Endothelial cell of umbilical vein (primary cell): ENCODE data around the gene MYRIP. TPM values are rescaled to one million over a fixed set of nuclear protein-coding genes. Genes with fewer than 3 reads are reported as not detected.

ENCODE experiments used
- BruUV-seq: library from RNA; stranded (reverse); fragments of 400-500 nt; replicated peaks from 2 replicates; lab custom pipeline; 2021; lab: Mats Ljungman, UMichigan
- CTCF ChIA-PET: fragments of 300-600, 350-600 bp; sonication (Branson Sonifier 250); formaldehyde crosslinking; loops from one replicate; lab custom pipeline; 2021; ENCODE audit warnings: antibody characterized with exemption, inconsistent platforms; lab: Charles Lee
- POLR2A ChIA-PET: fragments of 300-600, 350-600 bp; sonication (Branson Sonifier 250); formaldehyde crosslinking; loops from one replicate; lab custom pipeline; 2021; ENCODE audit warnings: antibody characterized with exemption, inconsistent platforms; lab: Charles Lee
- DNase-seq: peaks from one replicate; pipeline ENCODE4 v3.0.0-alpha.2; 2011; ENCODE audit warnings: low read depth, low spot score
- FAIRE-seq: peaks from 2 replicates; lab custom pipeline; 2011; peaks lifted over from hg19 to GRCh38; lab: Jason Lieb, UNC
- H2AFZ ChIP-seq: 2 replicates; pipeline ENCODE4 v1.6.0; 2012; ENCODE audit warnings: low read depth, low read length, control low read depth, inconsistent platforms
- H3K27ac ChIP-seq: 2 replicates; pipeline ENCODE4 v1.5.1; 2011; ENCODE audit warnings: low read depth, mild to moderate bottlenecking, control low read depth, low read length, moderate library complexity; ENCODE audit not compliant: insufficient read depth
- H3K27me3 ChIP-seq, 2 experiments: 2 replicates each; pipeline versions ENCODE4 v1.6.0 to v1.6.1; 2011; ENCODE audit warnings: low read length in 2 of 2, mixed read lengths in 1 of 2; ENCODE audit not compliant: control insufficient read depth in 2 of 2, insufficient read depth in 2 of 2
- H3K36me3 ChIP-seq, 2 experiments: 2 replicates in 1 of 2; 3 replicates in 1 of 2; pipeline ENCODE4 v1.5.1; 2011; ENCODE audit warnings: low read length in 2 of 2, mild to moderate bottlenecking in 1 of 2, moderate library complexity in 1 of 2; ENCODE audit not compliant: control insufficient read depth in 2 of 2, insufficient read depth in 2 of 2; ENCODE audit errors: extremely low read depth in 1 of 2
- H3K4me1 ChIP-seq: 3 replicates; pipeline ENCODE4 v1.5.1; 2011; ENCODE audit warnings: mild to moderate bottlenecking, low read length; ENCODE audit not compliant: control insufficient read depth, insufficient read depth; ENCODE audit errors: extremely low read depth
- H3K4me2 ChIP-seq: 2 replicates; pipeline ENCODE4 v1.6.1; 2011; ENCODE audit warnings: low read length, control low read depth, mixed read lengths; ENCODE audit not compliant: insufficient read depth
- H3K4me3 ChIP-seq, 3 experiments: fragments of 200-600 bp in 1 of 3; sonication (generic), shearing (Covaris generic) in 1 of 3; replicated peaks in 1 of 3; 2 replicates each; pipeline ENCODE4 v1.5.1; 2011 to 2016; ENCODE audit warnings: control low read depth in 3 of 3, low read length in 3 of 3, mild to moderate bottlenecking in 2 of 3, inconsistent platforms in 1 of 3, low read depth in 1 of 3, moderate library complexity in 1 of 3; ENCODE audit not compliant: insufficient read depth in 1 of 3
- H3K79me2 ChIP-seq: 2 replicates; pipeline ENCODE4 v1.6.0; 2012; ENCODE audit warnings: low read length, inconsistent platforms; ENCODE audit not compliant: control insufficient read depth, insufficient read depth
- H3K9ac ChIP-seq: replicated peaks from 2 replicates; pipeline ENCODE3; 2011; ENCODE audit warnings: low read length, control low read depth; ENCODE audit not compliant: insufficient read depth; ENCODE audit errors: extremely low read depth
- H3K9me1 ChIP-seq: replicated peaks from 3 replicates; pipeline ENCODE4 v1.6.0; 2011; ENCODE audit warnings: mild to moderate bottlenecking, low read length; ENCODE audit not compliant: control insufficient read depth, insufficient read depth; ENCODE audit errors: extremely low read depth
- H3K9me3 ChIP-seq: replicated peaks from 2 replicates; pipeline ENCODE4 v1.5.1; 2012; ENCODE audit warnings: low read length, inconsistent platforms; ENCODE audit not compliant: control insufficient read depth, insufficient read depth
- H4K20me1 ChIP-seq: replicated peaks from 2 replicates; pipeline ENCODE3; 2011; ENCODE audit warnings: mild to moderate bottlenecking, low read length; ENCODE audit not compliant: control insufficient read depth, insufficient read depth; ENCODE audit errors: extremely low read depth
- EZH2 ChIP-seq: IDR thresholded peaks from 2 replicates; pipeline ENCODE4 v1.6.1; 2012; ENCODE audit warnings: borderline replicate concordance, low read depth, mild to moderate bottlenecking, moderate library complexity, low read length, inconsistent platforms; ENCODE audit not compliant: severe bottlenecking
- FOS ChIP-seq: IDR thresholded peaks from 2 replicates; pipeline ENCODE4 v1.6.1; 2011; ENCODE audit warnings: mild to moderate bottlenecking, low read length, moderate library complexity, borderline replicate concordance; ENCODE audit not compliant: insufficient read depth
- GATA2 ChIP-seq: IDR thresholded peaks from 2 replicates; pipeline ENCODE4 v1.7.0; 2011; ENCODE audit warnings: low read depth, mild to moderate bottlenecking, moderate library complexity, mixed read lengths, low read length; ENCODE audit not compliant: insufficient read length, insufficient read depth
- JUN ChIP-seq: IDR thresholded peaks from 2 replicates; pipeline ENCODE4 v1.6.1; 2011; ENCODE audit warnings: borderline replicate concordance, low read depth; ENCODE audit not compliant: insufficient read length, insufficient read depth
- MYC ChIP-seq: IDR thresholded peaks from one replicate; pipeline ENCODE4 v1.6.1; 2011; ENCODE audit warnings: mild to moderate bottlenecking, low read depth, low read length
- POLR2A ChIP-seq: IDR thresholded peaks from 2 replicates; pipeline ENCODE4 v1.6.1; 2012; ENCODE audit warnings: low read depth, mild to moderate bottlenecking, control low read depth, low read length
- POLR2AphosphoS5 ChIP-seq: IDR thresholded peaks from 2 replicates; pipeline ENCODE4 v1.6.1; 2012; ENCODE audit warnings: low read depth, mild to moderate bottlenecking, control low read depth, low read length, moderate library complexity; ENCODE audit not compliant: insufficient read depth
- dilution Hi-C: fragments of 300-500 bp; cut with MboI; formaldehyde crosslinking; loops from one replicate; pipeline ENCODE4 v1.15.0; 2019; ENCODE audit warnings: low sequenced_read_pairs; ENCODE audit not compliant: extremely low pct_ligation_motif_present
- intact Hi-C: fragments of 100-400 bp; cut with micrococcal nuclease; formaldehyde crosslinking; loops from one replicate; pipeline ENCODE4 v1.10.0; 2022
- polyA plus RNA-seq, 4 experiments: library from polyadenylated mRNA; depleted of rRNA in 3 of 4; stranded (reverse) in 3 of 4; unstranded in 1 of 4; fragments of >200 nt; gene quantifications; 2 replicates each; pipeline versions ENCODE4 v1.2.1 to v1.2.3, GENCODE V29; 2011 to 2012; ENCODE audit warnings: missing spikeins in 1 of 4
- total RNA-seq: library from RNA; stranded (reverse); gene quantifications from 2 replicates; pipeline ENCODE4 v1.2.3, GENCODE V29; 2021
- TF ChIP-seq, protein P1 (sequence below), 2 donors: IDR thresholded peaks; 1 replicate in 1 of 2; 2 replicates in 1 of 2; pipeline ENCODE4 v1.5.1; 2011; ENCODE audit warnings: low read length in 2 of 2, mild to moderate bottlenecking in 2 of 2, moderate library complexity in 2 of 2, control low read depth in 1 of 2, inconsistent platforms in 1 of 2, low read depth in 1 of 2; ENCODE audit not compliant: insufficient read depth in 1 of 2; ENCODE audit errors: extremely low read depth in 1 of 2
- TF ChIP-seq, protein P2 (sequence below): IDR thresholded peaks from 2 replicates; pipeline ENCODE4 v1.6.1; 2011; ENCODE audit not compliant: insufficient read depth, insufficient read length

MYRIP gene
- total and polyA plus RNA-seq, 2 donors (not counting 3 experiments of a cell fraction or from before 2014, with no cell fraction given): 6.7 to 11.9 TPM

DNA sequence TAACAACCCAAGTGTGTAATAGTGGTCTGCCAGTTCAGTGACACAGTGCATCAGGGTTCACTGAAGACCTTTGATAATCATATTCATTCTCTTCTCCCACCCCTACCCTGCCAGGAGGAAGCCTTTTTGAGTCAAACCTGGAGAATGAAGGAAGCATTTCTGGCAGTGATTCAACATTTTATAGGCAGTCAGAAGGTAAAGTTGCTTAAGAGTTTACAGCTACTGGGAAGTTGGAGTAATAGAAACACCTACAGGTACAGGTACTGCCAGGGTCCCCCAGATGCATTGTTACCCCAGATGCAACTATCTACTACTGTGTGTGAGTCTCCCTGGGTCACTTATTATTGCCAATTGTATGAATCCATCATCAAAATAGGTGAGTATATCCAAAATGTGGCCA is 353.2 kb downstream of the MYRIP start:
- no peak overlapping the region for H3K4me3 ChIP-seq
- no peak overlapping the region for H3K4me2 ChIP-seq
- DNase-seq (no peak), FAIRE-seq (no peak)
- H3K27me3 ChIP-seq: no peaks in the 10 kb centered on the region
- no peaks in the 10 kb centered on the region for H3K79me2 ChIP-seq
- no peaks in the 10 kb centered on the region for H3K4me1 ChIP-seq
- no peaks in the 10 kb centered on the region for H4K20me1 ChIP-seq
- H3K27ac ChIP-seq: no peak overlapping the region
- dilution Hi-C loops (no loop called here), intact Hi-C loops (no loop called here)
- peaks cover 0 to 18% of the 10 kb centered on the region in 2 experiments for H3K36me3 ChIP-seq
- POLR2A ChIA-PET: no interaction called here
- CTCF ChIA-PET: interaction anchor here (1.9 kb wide), 1 partner anchor 10 kb away, joined by 5 read pairs; no protein-coding TSS in a partner anchor
- TF ChIP-seq POLR2AphosphoS5 (no peak), GATA2 (no peak), MYC (no peak)
- TF ChIP-seq, protein P1, sequence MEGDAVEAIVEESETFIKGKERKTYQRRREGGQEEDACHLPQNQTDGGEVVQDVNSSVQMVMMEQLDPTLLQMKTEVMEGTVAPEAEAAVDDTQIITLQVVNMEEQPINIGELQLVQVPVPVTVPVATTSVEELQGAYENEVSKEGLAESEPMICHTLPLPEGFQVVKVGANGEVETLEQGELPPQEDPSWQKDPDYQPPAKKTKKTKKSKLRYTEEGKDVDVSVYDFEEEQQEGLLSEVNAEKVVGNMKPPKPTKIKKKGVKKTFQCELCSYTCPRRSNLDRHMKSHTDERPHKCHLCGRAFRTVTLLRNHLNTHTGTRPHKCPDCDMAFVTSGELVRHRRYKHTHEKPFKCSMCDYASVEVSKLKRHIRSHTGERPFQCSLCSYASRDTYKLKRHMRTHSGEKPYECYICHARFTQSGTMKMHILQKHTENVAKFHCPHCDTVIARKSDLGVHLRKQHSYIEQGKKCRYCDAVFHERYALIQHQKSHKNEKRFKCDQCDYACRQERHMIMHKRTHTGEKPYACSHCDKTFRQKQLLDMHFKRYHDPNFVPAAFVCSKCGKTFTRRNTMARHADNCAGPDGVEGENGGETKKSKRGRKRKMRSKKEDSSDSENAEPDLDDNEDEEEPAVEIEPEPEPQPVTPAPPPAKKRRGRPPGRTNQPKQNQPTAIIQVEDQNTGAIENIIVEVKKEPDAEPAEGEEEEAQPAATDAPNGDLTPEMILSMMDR (IDR thresholded peaks at IDR 0.05; ENCODE audit: extremely low read depth in 1 of 2, insufficient read depth in 1 of 2, low read depth in 1 of 2, low read length in 2 of 2): no peak
- TF ChIP-seq, protein P2, sequence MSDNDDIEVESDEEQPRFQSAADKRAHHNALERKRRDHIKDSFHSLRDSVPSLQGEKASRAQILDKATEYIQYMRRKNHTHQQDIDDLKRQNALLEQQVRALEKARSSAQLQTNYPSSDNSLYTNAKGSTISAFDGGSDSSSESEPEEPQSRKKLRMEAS: no peak
- no peaks in the 10 kb centered on the region for H3K9me1 ChIP-seq
- H2AFZ ChIP-seq: no peak overlapping the region
- H3K9ac ChIP-seq: no peak overlapping the region
- no TSS peak for BruUV-seq
- no peaks in the 10 kb centered on the region for H3K9me3 ChIP-seq

DNA sequence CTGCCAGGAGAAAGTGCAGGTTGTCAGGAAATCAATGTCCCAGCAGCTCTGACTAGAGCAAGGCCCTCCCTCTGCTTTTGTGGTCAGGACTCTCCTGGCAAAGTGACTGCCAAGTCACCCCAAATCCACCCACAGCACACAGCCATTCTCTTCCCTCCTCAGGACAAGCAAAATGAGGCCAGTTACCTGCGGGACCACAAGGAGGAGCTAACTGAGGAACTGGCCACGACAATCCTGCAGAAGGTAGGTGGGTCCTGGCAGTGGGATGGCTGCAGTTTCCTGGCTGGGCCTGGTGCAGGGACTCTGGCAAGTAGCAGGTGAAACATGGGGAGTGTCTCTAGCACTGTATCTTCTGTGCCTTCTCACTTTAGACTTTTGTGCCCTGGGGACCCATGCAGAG is 357.6 kb downstream of the MYRIP start:
- DNase-seq (no peak), FAIRE-seq (no peak)
- H4K20me1 ChIP-seq: no peaks in the 10 kb centered on the region
- H3K79me2 ChIP-seq: no peaks in the 10 kb centered on the region
- peaks cover 0 to 30% of the 10 kb centered on the region in 2 experiments for H3K36me3 ChIP-seq
- POLR2A ChIA-PET: no interaction called here
- no peak overlapping the region for H3K27ac ChIP-seq
- H3K4me2 ChIP-seq: no peak overlapping the region
- no peak overlapping the region for H3K9ac ChIP-seq
- no peak overlapping the region for H2AFZ ChIP-seq
- H3K9me1 ChIP-seq: no peaks in the 10 kb centered on the region
- no peak overlapping the region for H3K4me3 ChIP-seq
- CTCF ChIA-PET: no interaction called here
- no peaks in the 10 kb centered on the region for H3K9me3 ChIP-seq
- no peaks in the 10 kb centered on the region for H3K27me3 ChIP-seq
- TF ChIP-seq POLR2A: no peak
- no peak for TF ChIP-seq POLR2AphosphoS5
- TF ChIP-seq JUN: no peak
- TF ChIP-seq, protein P1 (IDR thresholded peaks at IDR 0.05; ENCODE audit: extremely low read depth in 1 of 2, insufficient read depth in 1 of 2, low read depth in 1 of 2, low read length in 2 of 2): no peak
- TF ChIP-seq, protein P2: no peak
- TF ChIP-seq GATA2: no peak
- no peak for TF ChIP-seq MYC
- TF ChIP-seq FOS: no peak
- TF ChIP-seq EZH2: no peak
- dilution Hi-C loops: no loop called here
- H3K4me1 ChIP-seq: no peaks in the 10 kb centered on the region
- no TSS peak for BruUV-seq
- intact Hi-C loops: no loop called here
